Coronary artery (tissue), 2 donors: ENCODE results near the gene KDM4D.
"Not testable (repeated sequence)": the region's sequence is repeated elsewhere in the genome, so short reads cannot be mapped to it uniquely, and the experiment has no call there.

Source experiments
- DNase-seq: peaks from one replicate; pipeline ENCODE4 v3.0.0-alpha.2; 2017; ENCODE audit warnings: low spot score
- H3K27ac ChIP-seq, 2 donors: fragments of 200-600 bp; sonication (generic); one replicate each; pipeline ENCODE4 v1.5.1; 2016 to 2019
- H3K4me3 ChIP-seq: fragments of 200-600 bp; sonication (generic); 2 replicates; pipeline ENCODE4 v1.5.1; 2016; ENCODE audit warnings: mild to moderate bottlenecking, moderate library complexity
- TF ChIP-seq, protein P1 (sequence below): fragments of 200-600 bp; sonication (generic); IDR thresholded peaks from one replicate; pipeline ENCODE4 v1.5.1; 2019; ENCODE audit warnings: antibody characterized with exemption

Gene KDM4D

DNA sequence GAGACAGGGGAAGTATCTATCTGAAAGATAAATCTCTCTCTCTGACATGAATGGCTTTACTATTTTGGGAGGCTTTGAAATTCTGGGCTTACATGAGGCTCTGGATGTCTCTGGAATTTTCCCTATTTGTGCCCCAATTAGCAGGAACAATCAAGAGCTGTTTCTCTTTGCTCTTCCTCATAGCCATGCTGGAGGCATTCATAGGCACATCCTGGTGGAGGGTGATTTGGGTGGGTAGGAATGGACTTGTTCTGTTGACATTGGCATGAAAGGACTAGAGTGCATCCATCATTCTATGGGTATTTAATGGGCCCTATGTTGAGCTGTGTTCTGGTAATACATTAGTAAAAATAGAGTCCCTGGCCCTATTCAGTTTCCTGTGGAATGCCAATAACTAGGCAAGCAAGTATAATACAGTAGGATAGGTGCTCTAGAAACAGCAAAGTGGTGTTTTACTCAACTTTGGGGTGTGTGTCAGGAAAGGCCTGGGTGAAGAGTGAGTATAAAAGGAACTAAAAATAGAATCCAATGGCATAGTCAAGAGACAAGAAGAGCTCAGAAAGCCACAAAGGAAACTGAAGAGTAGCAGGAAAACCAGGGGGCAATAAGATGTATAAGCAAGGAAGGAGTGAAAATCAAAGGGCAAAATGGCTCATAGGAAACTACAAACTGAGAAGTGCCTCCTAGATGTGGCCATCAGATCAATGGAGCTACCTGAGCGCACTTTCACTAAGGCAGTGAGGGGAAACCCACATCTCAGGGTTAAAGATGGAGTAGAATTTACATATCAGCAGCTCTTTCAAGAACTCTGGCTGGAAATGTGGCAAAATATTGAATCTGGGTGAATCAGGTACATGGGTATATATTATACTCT lies 45.2 kb upstream of the KDM4D start:
- DNase-seq, result no peak
- TF ChIP-seq, protein P1, sequence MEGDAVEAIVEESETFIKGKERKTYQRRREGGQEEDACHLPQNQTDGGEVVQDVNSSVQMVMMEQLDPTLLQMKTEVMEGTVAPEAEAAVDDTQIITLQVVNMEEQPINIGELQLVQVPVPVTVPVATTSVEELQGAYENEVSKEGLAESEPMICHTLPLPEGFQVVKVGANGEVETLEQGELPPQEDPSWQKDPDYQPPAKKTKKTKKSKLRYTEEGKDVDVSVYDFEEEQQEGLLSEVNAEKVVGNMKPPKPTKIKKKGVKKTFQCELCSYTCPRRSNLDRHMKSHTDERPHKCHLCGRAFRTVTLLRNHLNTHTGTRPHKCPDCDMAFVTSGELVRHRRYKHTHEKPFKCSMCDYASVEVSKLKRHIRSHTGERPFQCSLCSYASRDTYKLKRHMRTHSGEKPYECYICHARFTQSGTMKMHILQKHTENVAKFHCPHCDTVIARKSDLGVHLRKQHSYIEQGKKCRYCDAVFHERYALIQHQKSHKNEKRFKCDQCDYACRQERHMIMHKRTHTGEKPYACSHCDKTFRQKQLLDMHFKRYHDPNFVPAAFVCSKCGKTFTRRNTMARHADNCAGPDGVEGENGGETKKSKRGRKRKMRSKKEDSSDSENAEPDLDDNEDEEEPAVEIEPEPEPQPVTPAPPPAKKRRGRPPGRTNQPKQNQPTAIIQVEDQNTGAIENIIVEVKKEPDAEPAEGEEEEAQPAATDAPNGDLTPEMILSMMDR, result no peak
- H3K4me3 ChIP-seq, result no peak overlapping the region
- peak overlapping the region in 1 of 2 donors; percentile 78 for H3K27ac ChIP-seq

DNA sequence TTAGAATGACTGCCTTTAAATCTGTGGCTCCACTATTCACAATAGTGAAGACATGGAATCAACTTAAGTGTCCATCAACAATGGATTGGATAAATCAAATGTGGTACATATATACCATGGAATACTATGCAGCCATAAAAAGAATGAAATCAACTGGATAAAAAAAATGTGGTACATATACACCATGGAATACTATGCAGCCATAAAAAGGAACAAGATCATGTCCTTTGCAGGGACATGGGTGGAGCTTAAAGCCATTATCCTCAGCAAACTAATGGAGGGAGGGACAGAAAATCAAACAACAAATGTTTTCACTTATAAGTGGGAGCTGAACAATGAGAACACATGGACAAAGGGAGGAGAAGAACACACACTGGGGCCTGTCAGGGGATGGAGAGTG lies 41.4 kb upstream of the KDM4D start:
- H3K27ac ChIP-seq, DNase-seq, H3K4me3 ChIP-seq: not testable (repeated sequence)

DNA sequence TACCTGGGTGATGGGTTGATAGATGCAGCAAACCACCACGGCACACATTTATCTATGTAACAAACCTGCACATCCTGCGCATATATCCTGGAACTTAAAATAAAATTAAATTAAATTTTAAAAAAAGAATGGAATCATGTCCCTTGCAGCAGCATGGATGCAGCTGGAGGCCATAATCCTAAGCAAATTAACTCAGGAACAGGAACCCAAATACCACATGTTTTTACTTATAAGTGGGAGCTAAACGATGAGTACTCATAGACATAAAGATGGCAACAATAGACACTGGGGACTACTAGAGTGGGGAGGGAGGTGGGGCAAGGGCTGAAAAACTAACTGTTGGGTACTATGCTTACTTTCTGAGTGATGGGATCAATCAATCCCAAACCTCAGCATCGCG lies 41.0 kb upstream of the KDM4D start:
- TF ChIP-seq, protein P1, result no peak
- Histone ChIP-seq H3K4me3 (no peak overlapping the region), H3K27ac (no peak overlapping the region)
- no peak for DNase-seq

DNA sequence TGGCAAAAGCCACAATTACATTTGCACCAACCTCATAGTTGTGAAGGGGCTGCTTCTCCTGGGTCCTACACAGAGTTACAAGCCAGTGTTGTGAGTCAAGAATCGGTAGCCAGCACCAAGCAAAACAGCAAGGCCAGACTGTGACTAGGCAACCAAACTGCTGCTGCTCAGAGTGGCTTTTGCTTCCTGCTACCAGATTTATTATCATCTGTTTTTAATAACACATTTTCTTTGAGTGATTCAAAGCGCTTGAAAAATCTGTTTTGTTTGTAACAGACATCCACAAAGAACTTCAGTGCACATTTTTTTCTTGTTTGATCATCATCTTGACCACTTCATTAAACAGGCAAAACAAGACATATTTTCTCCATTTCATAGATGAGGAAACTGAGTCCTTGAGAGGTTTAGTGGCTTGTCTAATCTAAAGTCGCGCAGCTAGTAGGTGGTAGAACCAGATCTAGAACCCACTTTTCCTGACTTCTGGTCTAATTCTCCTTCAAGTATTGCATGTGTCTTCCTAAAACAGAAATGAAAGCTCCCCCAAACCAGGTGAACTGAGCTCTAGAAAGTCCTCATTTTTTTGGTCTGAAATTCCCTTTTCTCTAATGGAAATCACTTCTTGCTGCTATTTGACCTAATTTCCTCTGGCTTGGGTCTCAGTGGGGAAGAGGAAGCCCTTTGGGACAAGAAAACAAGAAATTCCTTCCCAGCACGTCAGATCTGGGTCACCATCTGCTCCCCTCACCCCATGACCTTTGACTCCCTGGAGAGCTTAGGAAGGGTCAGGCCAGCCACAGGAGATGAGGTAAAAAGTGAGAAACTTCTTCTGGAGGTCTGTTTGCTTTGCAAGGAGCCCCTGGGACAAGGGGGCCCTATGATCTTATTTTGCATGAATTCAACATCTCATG lies 40.0 kb upstream of the KDM4D start:
- Histone ChIP-seq H3K4me3 (no peak overlapping the region), H3K27ac (peak overlapping the region in 1 of 2 donors; percentile 21)
- DNase-seq, result no peak
- TF ChIP-seq, protein P1, result no peak

DNA sequence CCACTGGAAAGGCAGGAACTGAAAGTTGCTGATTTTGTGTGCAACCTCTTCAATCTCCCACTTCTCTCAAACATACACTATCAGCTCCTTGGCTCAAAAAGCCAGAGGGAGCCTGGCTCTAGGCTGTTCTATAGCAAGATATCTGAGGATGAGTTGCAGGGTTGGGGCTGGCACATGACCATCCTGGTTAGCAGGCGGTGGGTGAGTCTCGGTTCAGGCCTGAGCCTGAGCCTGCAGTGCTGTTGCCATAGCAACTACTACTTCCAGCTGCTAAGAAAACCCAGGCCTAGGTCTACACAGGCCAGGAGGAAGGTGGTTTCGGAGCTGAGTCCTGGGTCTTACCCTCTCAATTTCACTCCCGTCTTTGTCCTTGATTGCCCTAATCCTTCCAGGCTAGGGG lies 39.1 kb upstream of the KDM4D start:
- H3K27ac ChIP-seq, result no peak overlapping the region
- TF ChIP-seq, protein P1, result no peak
- no peak overlapping the region for H3K4me3 ChIP-seq
- DNase-seq, result no peak

DNA sequence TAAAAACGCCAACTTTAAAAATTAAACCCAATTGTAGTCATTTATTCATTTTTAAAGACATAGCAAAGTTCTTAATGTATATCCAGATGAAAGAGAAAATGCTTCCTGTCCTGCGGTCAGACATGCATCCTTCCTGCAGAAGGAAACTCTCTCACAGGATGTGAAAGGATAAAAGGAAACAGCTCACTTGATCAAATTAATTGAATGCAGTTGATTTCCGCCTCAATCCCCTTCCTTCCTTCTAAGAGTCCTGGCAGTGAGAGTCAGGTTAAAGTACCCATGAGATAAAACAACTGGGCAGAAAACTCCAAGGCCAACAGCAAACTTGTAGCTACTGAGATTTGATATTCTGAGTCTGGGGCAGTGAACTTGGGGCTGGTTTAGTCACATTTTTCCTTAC lies 38.7 kb upstream of the KDM4D start:
- no peak overlapping the region for H3K27ac ChIP-seq
- TF ChIP-seq, protein P1, result no peak
- no peak overlapping the region for H3K4me3 ChIP-seq
- DNase-seq, result no peak
